Germinal center (tissue), 1 donor: ENCODE results near the gene IL3RA.
"Not testable (repeated sequence)": the region's sequence is repeated elsewhere in the genome, so short reads cannot be mapped to it uniquely, and the experiment has no call there.

Experiments used
- DNase-seq: peaks from one replicate; pipeline ENCODE4 v3.0.0; 2012; ENCODE audit warnings: mixed read lengths, low spot score

The IL3RA gene

DNA sequence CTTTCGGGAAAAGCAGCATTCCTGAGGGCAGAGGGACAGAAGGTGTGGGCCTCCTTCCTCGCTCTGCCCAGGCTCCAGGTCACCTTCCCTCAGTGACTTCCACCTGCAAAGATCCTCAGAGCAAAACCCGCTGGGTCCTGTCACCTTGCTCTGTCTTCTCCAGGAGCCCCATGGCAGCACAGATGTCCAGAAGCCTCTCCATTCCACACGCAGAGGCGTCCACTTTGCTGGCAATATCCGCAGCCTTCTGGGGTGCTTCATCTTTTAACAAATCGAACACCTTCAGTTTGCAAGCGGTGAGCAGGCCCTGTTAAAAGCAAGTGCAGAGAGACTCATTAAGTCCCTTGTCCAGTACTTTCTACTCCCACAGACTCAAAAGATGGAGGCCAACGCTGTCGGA, 88.8 kb downstream of the IL3RA start:
- no peak for DNase-seq

DNA sequence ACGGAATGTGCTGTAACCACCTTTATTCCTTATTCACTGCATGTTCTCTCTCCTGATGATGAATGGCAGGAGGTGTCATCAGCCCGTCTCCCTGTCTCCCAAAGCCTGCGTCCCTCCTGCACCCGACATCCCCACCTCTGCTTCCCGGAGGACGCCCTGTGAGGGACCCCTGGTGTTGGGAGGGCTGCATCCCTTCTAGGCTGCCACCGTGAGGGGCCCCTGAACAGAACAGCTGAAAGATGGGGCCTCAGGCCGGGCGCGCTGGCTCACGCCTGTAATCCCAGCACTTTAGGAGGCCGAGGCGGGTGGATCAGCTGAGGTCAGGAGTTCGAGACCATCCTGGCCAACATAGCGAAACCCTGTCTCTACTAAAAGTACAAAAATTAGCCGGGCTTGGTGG, 89.7 kb downstream of the IL3RA start:
- not testable (repeated sequence) for DNase-seq

- DNase-seq = no peak
These were observed 91.2 kb downstream of the IL3RA start for GRCh38 chrX:1427756-1428155.

DNA sequence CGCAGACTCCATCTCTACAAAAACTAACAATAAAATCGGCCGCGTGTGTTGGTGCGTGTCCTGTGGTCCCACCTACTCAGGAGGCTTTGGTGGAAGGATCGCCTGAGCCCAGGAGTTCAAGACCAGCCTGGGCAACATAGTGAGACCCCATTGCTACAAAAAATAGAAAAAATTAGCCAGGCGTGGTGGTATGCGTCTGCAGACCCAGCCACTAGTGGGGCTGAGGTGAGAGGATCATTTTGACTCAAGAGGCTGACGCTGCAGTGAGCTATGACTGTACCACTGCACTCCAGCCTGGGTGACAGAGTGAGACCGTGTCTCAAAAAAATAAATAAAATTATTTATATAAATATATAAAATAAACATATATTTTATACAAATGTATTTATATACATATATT, 93.9 kb downstream of the IL3RA start:
- no peak for DNase-seq
